MM.1S (cell line): ENCODE measurements around the gene KCNH4.

ENCODE experiments used
- CTCF ChIP-seq: fragments of 300-600 bp; sonication (generic); IDR thresholded peaks from 2 replicates; pipeline ENCODE4 v1.5.1; 2016; ENCODE audit warnings: antibody characterized with exemption, low read length, mixed read lengths
- EZH2 ChIP-seq: fragments of 300-600 bp; sonication (generic); optimal IDR thresholded peaks from 2 replicates; pipeline ENCODE3; 2017; ENCODE audit warnings: low read depth, mild to moderate bottlenecking, antibody characterized with exemption, low read length, mixed read lengths

DNA sequence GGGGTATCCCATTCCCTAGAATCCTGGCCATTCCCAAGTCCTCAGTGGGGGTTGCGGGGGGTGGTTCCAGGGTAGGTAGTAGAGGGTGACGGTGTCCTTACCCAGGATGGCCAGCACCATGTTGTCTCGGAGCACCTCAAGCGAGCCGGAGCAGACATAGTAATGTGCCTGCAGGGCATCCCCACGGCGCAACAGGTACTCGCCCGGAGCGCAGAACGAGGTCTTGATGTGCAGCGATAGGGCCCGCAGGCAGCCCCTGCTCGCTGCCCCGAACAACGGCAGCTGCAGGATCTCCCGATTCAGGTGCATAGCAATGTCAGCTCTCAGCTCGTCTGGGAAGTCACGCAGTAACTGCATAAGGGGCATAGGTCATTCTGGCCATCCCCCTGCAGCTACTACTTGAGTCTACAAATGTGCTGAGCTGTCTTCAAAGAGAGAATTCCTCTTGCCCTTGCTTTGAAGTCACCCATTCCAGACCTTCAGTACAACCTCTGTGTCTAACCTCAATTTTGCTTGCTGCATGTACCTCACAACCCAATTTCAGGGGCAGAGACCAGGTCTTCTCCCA lies 14.7 kb downstream of the KCNH4 start:
- no peak for TF ChIP-seq CTCF
- TF ChIP-seq EZH2 = no peak
